Sigmoid colon (tissue), 7 donors: ENCODE results near the gene AGA. TPM values are rescaled to one million over a fixed set of nuclear protein-coding genes. Genes with fewer than 3 reads are reported as not detected.
A peak's percentile ranks its signal among the peaks of the same experiment; 100 is the strongest.

Source experiments
- DNase-seq: peaks from one replicate; pipeline ENCODE4 v3.0.0-alpha.2; 2019
- H3K27ac ChIP-seq, 4 donors: fragments of 200-600 bp; sonication (generic); one replicate each; pipeline ENCODE4 v1.5.1; 2016 to 2019; ENCODE audit warnings: mild to moderate bottlenecking in 1 of 4
- H3K27me3 ChIP-seq, 3 donors: fragments of 200-600 bp; sonication (generic); one replicate each; pipeline ENCODE4 v1.5.1; 2019; ENCODE audit warnings: mild to moderate bottlenecking in 1 of 3
- H3K36me3 ChIP-seq, 4 donors: fragments of 200-600 bp; sonication (generic); one replicate each; pipeline ENCODE4 v1.5.1; 2016 to 2019
- H3K4me1 ChIP-seq, 4 donors: fragments of 200-600 bp; sonication (generic); one replicate each; pipeline ENCODE4 v1.5.1; 2017 to 2019
- H3K4me3 ChIP-seq, 4 donors: fragments of 200-600 bp; sonication (generic); one replicate each; pipeline ENCODE4 v1.5.1; 2017 to 2019; ENCODE audit warnings: mild to moderate bottlenecking in 2 of 4, moderate library complexity in 1 of 4
- H3K9me3 ChIP-seq, 4 donors: fragments of 200-600 bp in 3 of 4; sonication (generic) in 3 of 4; one replicate each; pipeline versions ENCODE4 v1.5.1 to v1.6.1; 2013 to 2019
- CTCF ChIP-seq, 4 experiments: fragments of 450-650 bp in 3 of 4; fragments of 200-600 bp in 1 of 4; IDR thresholded peaks; one replicate each; pipeline ENCODE4 v1.5.1; 2016 to 2019; ENCODE audit warnings: antibody characterized with exemption in 4 of 4, mild to moderate bottlenecking in 3 of 4, moderate library complexity in 2 of 4
- EP300 ChIP-seq, 4 donors: sonication (generic); formaldehyde crosslinking; IDR thresholded peaks; one replicate each; pipeline ENCODE4 v1.6.1; 2017; ENCODE audit warnings: antibody characterized with exemption in 4 of 4
- POLR2A ChIP-seq, 2 donors: fragments of 450-650 bp; IDR thresholded peaks; one replicate each; pipeline ENCODE4 v1.6.1; 2016; ENCODE audit warnings: antibody characterized with exemption in 2 of 2, mild to moderate bottlenecking in 2 of 2, moderate library complexity in 2 of 2
- POLR2AphosphoS5 ChIP-seq, 4 donors: sonication (generic); formaldehyde crosslinking; IDR thresholded peaks; one replicate each; pipeline ENCODE4 v1.6.1; 2017; ENCODE audit warnings: antibody characterized with exemption in 4 of 4
- WGBS, 2 donors: extraction: QIAGEN DNeasy Blood & Tissue Kit; methylation state at CpG; one replicate each; pipeline ENCODE4 v1.1.7; 2013; 5-methylcytosine and 5-hydroxymethylcytosine counted together
- intact Hi-C: fragments of 100-400 bp; cut with DNase I; formaldehyde crosslinking; loops from one replicate; pipeline ENCODE4 v1.15.1; 2023
- polyA plus RNA-seq, 3 donors: library from polyadenylated mRNA; stranded (reverse); fragments of 200-250 nt; gene quantifications; one replicate each; pipeline ENCODE4 v1.2.3, GENCODE V29; 2013
- total RNA-seq, 4 donors: library from RNA; depleted of rRNA; stranded (reverse); fragments of >200 nt; gene quantifications; one replicate each; pipeline ENCODE4 v1.1.0, GENCODE V29; 2016
- donor health status: healthy with polysubstance abuse.
- donor health status: Bipolar disorder and iron deficiency.
- donor health status: healthy.

The AGA gene
- total RNA-seq = 10 to 100 TPM; 11.5 to 24.9 (median 14.5) TPM
- polyA plus RNA-seq = 10 to 100 TPM in 1 of 3 donors, 1 to 10 TPM in 2; 7.2 to 15.6 (median 8.2) TPM

DNA sequence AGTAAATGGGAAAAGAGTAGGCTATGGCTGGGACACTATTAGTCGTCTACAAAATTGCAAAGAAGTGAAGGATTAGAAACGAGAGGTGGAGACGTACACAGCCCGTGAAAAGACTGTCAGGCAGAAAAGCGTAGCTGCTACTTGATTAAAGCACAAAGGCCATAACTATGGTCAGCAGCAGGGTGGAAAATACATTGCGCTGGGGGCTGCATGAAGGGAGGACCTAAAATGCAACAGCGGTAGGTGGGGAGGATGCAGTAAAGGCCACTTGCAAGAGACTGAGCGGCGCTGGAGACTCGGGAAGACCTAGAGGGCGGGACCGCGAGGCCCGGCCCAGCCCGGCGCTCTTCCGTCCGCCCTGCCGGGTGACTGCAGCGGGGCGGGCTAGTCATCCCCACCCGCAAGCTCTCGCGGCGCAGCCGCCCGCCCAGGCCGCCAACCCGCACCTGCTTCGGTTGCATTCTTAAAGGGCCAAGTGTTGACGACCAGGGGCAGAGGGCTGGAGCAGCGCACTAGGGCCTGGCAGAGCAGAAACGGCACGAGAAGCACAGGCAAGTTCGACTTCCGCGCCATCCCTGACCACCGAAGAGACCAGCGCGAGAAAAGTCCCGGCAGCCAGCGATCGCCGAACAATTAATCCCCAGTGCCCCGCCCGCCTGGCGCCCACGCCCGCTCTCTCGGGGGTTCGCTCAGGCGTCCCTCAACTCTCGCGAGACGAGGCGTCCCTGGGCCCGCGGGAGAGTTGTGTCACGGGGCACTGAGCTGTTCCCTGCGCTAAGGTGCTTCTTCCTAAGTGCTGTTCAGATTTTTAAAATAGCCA lies at the start of gene AGA:
Gene AGA (minus strand): TSS at position 635 of the 820 bp plus-strand sequence. CDS start 62 bp downstream, at position 573.
- Histone ChIP-seq H3K4me1 (peaks cover 0 to 17% (median 14%) of the 10 kb centered on the region in 4 donors), H3K27ac (peak within 1 kb of the TSS; percentile 92 to 96 (median 93)), H3K9me3 (no peaks in the 10 kb centered on the region), H3K27me3 (no peaks in the 10 kb centered on the region), H3K4me3 (peak within 1 kb of the TSS; percentile 59 to 74 (median 68)), H3K36me3 (peaks cover 0 to 18% (median 0%) of the 10 kb centered on the region in 4 donors)
- TF ChIP-seq POLR2A (IDR thresholded peaks at IDR 0.05) (peak; percentile 11 to 40), EP300 (IDR thresholded peaks at IDR 0.05) (no peak), POLR2AphosphoS5 (IDR thresholded peaks at IDR 0.05) (peak; percentile 54 to 83 (median 74))
- intact Hi-C loops = no loop called here
- WGBS, 2 donors = 0 to 1% methylated on average over 60 of the region's 60 CpGs
- peak; percentile 98 for DNase-seq

DNA sequence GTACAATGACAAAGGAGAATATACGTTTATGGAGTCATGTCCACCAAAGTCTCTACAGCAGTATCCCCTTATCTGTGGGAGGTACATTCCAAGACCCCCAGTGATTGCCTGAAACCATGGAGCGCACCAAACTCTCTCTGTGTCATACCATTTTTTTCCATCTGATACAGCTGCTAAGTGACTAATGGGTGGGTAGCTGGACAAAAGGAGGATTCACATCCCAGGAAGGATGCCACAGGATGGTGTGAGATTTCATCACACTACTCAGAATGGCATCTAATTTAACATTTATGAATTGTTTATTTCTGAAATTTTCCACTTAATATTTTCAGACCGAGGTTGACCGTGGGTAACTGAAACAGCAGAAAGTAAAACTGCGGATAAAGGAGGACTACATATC lies 49.8 kb upstream of the AGA start:
- no peaks in the 10 kb centered on the region for H3K36me3 ChIP-seq
- H3K27me3 ChIP-seq = no peaks in the 10 kb centered on the region
- 86 to 92% methylated on average over 5 of the region's 5 CpGs for WGBS, 2 donors
- DNase-seq = no peak
- intact Hi-C loops = no loop called here
- no peaks in the 10 kb centered on the region for H3K9me3 ChIP-seq
- TF ChIP-seq POLR2AphosphoS5 (IDR thresholded peaks at IDR 0.05) = no peak
- no peak for TF ChIP-seq EP300 (IDR thresholded peaks at IDR 0.05)
- no peak for TF ChIP-seq CTCF (IDR thresholded peaks at IDR 0.05)
- no peak for TF ChIP-seq POLR2A (IDR thresholded peaks at IDR 0.05)
- no peak overlapping the region for H3K4me3 ChIP-seq
- H3K27ac ChIP-seq = no peak overlapping the region
- no peaks in the 10 kb centered on the region for H3K4me1 ChIP-seq

DNA sequence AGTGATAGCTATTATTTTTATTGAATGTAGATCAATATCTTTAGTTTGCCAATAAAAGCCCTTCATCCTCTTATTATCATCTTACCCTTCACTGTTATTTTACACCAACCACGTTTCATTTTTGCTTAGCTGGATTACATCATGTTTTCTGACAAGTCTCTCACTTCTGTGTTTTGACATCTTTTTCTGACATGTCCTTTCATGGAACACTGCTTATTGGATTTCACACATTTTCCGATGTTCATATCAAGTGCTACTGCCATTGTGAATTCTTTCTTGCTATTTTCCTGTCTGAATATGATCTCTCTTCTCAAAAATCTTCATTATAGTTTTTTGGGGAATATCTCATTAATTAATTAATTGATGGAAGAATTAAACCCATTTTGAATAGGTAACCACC lies 48.5 kb upstream of the AGA start:
- no peak overlapping the region for H3K27ac ChIP-seq
- 64 to 82% methylated on average over 2 of the region's 2 CpGs for WGBS, 2 donors
- no peaks in the 10 kb centered on the region for H3K9me3 ChIP-seq
- H3K4me1 ChIP-seq = no peaks in the 10 kb centered on the region
- H3K27me3 ChIP-seq = no peaks in the 10 kb centered on the region
- no peak for TF ChIP-seq CTCF (IDR thresholded peaks at IDR 0.05)
- TF ChIP-seq POLR2A (IDR thresholded peaks at IDR 0.05) = no peak
- TF ChIP-seq POLR2AphosphoS5 (IDR thresholded peaks at IDR 0.05) = no peak
- no peak for TF ChIP-seq EP300 (IDR thresholded peaks at IDR 0.05)
- DNase-seq = no peak
- H3K36me3 ChIP-seq = no peaks in the 10 kb centered on the region
- intact Hi-C loops = no loop called here
- no peak overlapping the region for H3K4me3 ChIP-seq

DNA sequence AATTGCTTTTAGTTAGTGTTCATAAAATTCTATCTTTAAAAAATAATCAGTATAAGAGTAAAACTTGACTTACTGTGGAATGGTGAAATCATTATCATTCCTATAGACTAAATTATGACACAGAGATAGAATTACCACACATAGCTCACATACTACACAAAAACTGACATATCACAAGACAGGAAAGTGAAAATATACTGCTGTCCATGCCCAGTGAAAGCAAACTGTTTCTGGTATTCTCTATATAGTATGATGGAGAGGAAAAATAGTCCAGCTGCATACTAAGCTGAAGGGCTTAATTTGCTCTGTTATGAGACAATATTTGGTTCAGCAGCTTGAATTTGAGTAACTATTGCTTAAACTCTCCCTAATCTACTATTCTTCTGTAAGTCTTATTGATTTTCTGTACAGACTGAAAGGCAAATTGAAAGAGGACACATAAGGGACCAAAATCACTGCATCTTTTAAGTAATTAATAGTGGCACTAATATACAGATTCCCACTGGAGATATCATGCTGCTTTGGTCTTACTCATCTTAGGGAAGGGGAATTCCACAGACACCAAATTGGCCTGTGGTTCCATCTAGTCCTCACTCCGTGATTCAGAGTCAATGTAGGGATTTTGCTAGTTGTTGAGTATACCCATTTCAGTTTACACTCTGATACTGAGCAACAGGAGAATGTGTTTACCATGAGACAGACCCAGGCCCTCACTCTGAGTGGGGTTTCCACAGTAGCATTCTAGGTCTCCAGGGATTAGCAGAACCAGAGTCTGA lies 47.4 kb upstream of the AGA start:
- TF ChIP-seq EP300 (IDR thresholded peaks at IDR 0.05) = no peak
- TF ChIP-seq CTCF (IDR thresholded peaks at IDR 0.05) = no peak
- TF ChIP-seq POLR2AphosphoS5 (IDR thresholded peaks at IDR 0.05) = no peak
- no peak for TF ChIP-seq POLR2A (IDR thresholded peaks at IDR 0.05)
- no peaks in the 10 kb centered on the region for H3K9me3 ChIP-seq
- DNase-seq = no peak

DNA sequence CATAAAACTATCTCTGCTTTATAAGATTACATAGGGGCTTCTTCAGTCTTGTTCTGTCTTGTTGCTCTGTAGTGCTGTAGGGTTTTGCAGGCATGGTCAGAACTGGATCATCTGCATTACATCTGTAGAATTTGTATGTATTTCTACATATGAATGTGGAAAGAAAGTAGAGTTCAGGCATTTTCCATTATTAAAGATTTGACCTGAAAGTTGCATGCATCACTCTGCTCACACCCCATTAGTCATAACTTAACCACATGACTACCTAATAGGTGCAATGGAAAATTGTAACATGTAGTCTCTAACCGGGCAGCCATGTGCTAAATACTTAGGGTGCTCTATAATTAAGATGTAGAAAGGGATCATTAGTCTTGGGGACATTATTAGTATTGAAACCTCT lies 45.7 kb upstream of the AGA start:
- Histone ChIP-seq H3K36me3 (no peaks in the 10 kb centered on the region), H3K27ac (no peak overlapping the region), H3K27me3 (no peaks in the 10 kb centered on the region), H3K9me3 (no peaks in the 10 kb centered on the region), H3K4me1 (no peaks in the 10 kb centered on the region), H3K4me3 (no peak overlapping the region)
- 90% methylated on average over 1 of the region's 1 CpG for WGBS, 2 donors
- intact Hi-C loops = no loop called here
- TF ChIP-seq POLR2A (IDR thresholded peaks at IDR 0.05) = no peak
- TF ChIP-seq POLR2AphosphoS5 (IDR thresholded peaks at IDR 0.05) = no peak
- TF ChIP-seq EP300 (IDR thresholded peaks at IDR 0.05) = no peak
- no peak for TF ChIP-seq CTCF (IDR thresholded peaks at IDR 0.05)
- DNase-seq = no peak

More for the DNA sequence above, 47.4 kb upstream of the AGA start:
- H3K27ac ChIP-seq = no peak overlapping the region
- no peaks in the 10 kb centered on the region for H3K4me1 ChIP-seq
- H3K36me3 ChIP-seq = no peaks in the 10 kb centered on the region
- intact Hi-C loops = no loop called here
- H3K4me3 ChIP-seq = no peak overlapping the region
- WGBS, 2 donors = 84 to 87% methylated on average over 1 of the region's 1 CpG
- no peaks in the 10 kb centered on the region for H3K27me3 ChIP-seq
